Stimulated activated CD8-positive, alpha-beta memory T cell treated with anti-CD3 and anti-CD28 coated beads, Interleukin-15, amount 100 ng/mL, for 48 hours (primary cell): ENCODE results near the gene HSD17B4.
"Not testable (repeated sequence)": the region's sequence is repeated elsewhere in the genome, so short reads cannot be mapped to it uniquely, and the experiment has no call there.

ENCODE experiments used
- DNase-seq, 2 donors: peaks; one replicate each; pipeline ENCODE4 v3.0.0-alpha.2; 2020; ENCODE audit warnings: low read depth in 2 of 2

The HSD17B4 gene

GRCh38 chr5:119452373-119453039, at the start of gene HSD17B4:
Gene HSD17B4, plus strand, starts transcription at chr5:119452497. Its CDS starts 79 bp downstream, at chr5:119452576.
- DNase-seq = peak; percentile 69

- no peak for DNase-seq
These were observed 49.7 kb upstream of the HSD17B4 start for GRCh38 chr5:119402555-119402954.

- no peak for DNase-seq
These were observed 48.3 kb upstream of the HSD17B4 start for GRCh38 chr5:119404033-119404432.

- no peak for DNase-seq
These were observed 46.9 kb upstream of the HSD17B4 start for GRCh38 chr5:119405419-119405818.

GRCh38 chr5:119406551-119407110, 45.7 kb upstream of the HSD17B4 start:
- no peak for DNase-seq

- no peak for DNase-seq
These were observed 43.0 kb upstream of the HSD17B4 start for GRCh38 chr5:119409235-119409815.

- no peak for DNase-seq
These were observed 41.7 kb upstream of the HSD17B4 start for GRCh38 chr5:119410448-119411159.

- DNase-seq = no peak
These were observed 40.7 kb upstream of the HSD17B4 start for GRCh38 chr5:119411361-119412278.

GRCh38 chr5:119412279-119413227, 39.7 kb upstream of the HSD17B4 start:
- no peak for DNase-seq

- DNase-seq = not testable (repeated sequence)
These were observed 38.1 kb upstream of the HSD17B4 start for GRCh38 chr5:119414124-119414734.

GRCh38 chr5:119417891-119418605, 34.2 kb upstream of the HSD17B4 start:
- DNase-seq = no peak

GRCh38 chr5:119418606-119419100, 33.6 kb upstream of the HSD17B4 start:
- DNase-seq = no peak

GRCh38 chr5:119420169-119420568, 32.1 kb upstream of the HSD17B4 start:
- DNase-seq = no peak

- no peak for DNase-seq
These were observed 26.2 kb upstream of the HSD17B4 start for GRCh38 chr5:119426057-119426456.

GRCh38 chr5:119427060-119427459, 25.2 kb upstream of the HSD17B4 start:
- no peak for DNase-seq

GRCh38 chr5:119427596-119427995, 24.7 kb upstream of the HSD17B4 start:
- not testable (repeated sequence) for DNase-seq

GRCh38 chr5:119428166-119428565, 24.1 kb upstream of the HSD17B4 start:
- DNase-seq = not testable (repeated sequence)

GRCh38 chr5:119428574-119428973, 23.7 kb upstream of the HSD17B4 start:
- not testable (repeated sequence) for DNase-seq

GRCh38 chr5:119432674-119433237, 19.5 kb upstream of the HSD17B4 start:
- DNase-seq = not testable (repeated sequence)
